ENCODE data around the gene MSLN.

- no peak for TF ChIP-seq CTCF (IDR thresholded peaks at IDR 0.05)
- TF ChIP-seq POLR2A (IDR thresholded peaks at IDR 0.05): no peak
These were observed 30.5 kb upstream of the MSLN start for GRCh38 chr16:729768-730665.
